ENCODE results near the gene GCFC2. TPM values are rescaled to one million over a fixed set of nuclear protein-coding genes. Genes with fewer than 3 reads are reported as not detected.

The GCFC2 gene
- total RNA-seq, 2 donors from 2014 or later = 10.0 to 13.5 TPM

- Histone ChIP-seq H3K4me3 (no peak overlapping the region), H3K27me3 (no peaks in the 10 kb centered on the region), H3K4me1 (no peaks in the 10 kb centered on the region), H3K36me3 (no peaks in the 10 kb centered on the region), H3K27ac (no peak overlapping the region), H3K9ac (ENCODE audit: low read depth in 2 of 2, low read length in 2 of 2) (no peak overlapping the region), H3K9me3 (no peaks in the 10 kb centered on the region)
- no peak for DNase-seq
- intact Hi-C loops (cut with DNase I) = no loop called here
- no peak for TF ChIP-seq CTCF (IDR thresholded peaks at IDR 0.05)
Measured at GRCh38 chr2:75666911-75667310, 43.8 kb downstream of the GCFC2 start.

- intact Hi-C loops (cut with DNase I) = no loop called here
- no peaks in the 10 kb centered on the region for H3K27me3 ChIP-seq
- H3K36me3 ChIP-seq = no peaks in the 10 kb centered on the region
- no peaks in the 10 kb centered on the region for H3K9me3 ChIP-seq
- H3K4me3 ChIP-seq = no peak overlapping the region
- no peak overlapping the region for H3K27ac ChIP-seq
- DNase-seq = no peak
- H3K9ac ChIP-seq (ENCODE audit: low read depth in 2 of 2, low read length in 2 of 2) = no peak overlapping the region
- TF ChIP-seq CTCF (IDR thresholded peaks at IDR 0.05) = no peak
- no peaks in the 10 kb centered on the region for H3K4me1 ChIP-seq
Measured at GRCh38 chr2:75657798-75658197, 52.9 kb downstream of the GCFC2 start.

- Histone ChIP-seq H3K27ac (no peak overlapping the region), H3K9ac (ENCODE audit: low read depth in 2 of 2, low read length in 2 of 2) (no peak overlapping the region), H3K27me3 (no peaks in the 10 kb centered on the region), H3K4me1 (no peaks in the 10 kb centered on the region), H3K36me3 (no peaks in the 10 kb centered on the region), H3K9me3 (no peaks in the 10 kb centered on the region), H3K4me3 (no peak overlapping the region)
- intact Hi-C loops (cut with DNase I) = no loop called here
- DNase-seq = no peak
- TF ChIP-seq CTCF (IDR thresholded peaks at IDR 0.05) = no peak
Measured at GRCh38 chr2:75656563-75656962, 54.2 kb downstream of the GCFC2 start.

GRCh38 chr2:75655861-75656260 lies 54.9 kb downstream of the GCFC2 start:
- H3K9me3 ChIP-seq = no peaks in the 10 kb centered on the region
- TF ChIP-seq CTCF (IDR thresholded peaks at IDR 0.05) = no peak
- no peaks in the 10 kb centered on the region for H3K27me3 ChIP-seq
- no peaks in the 10 kb centered on the region for H3K36me3 ChIP-seq
- H3K4me1 ChIP-seq = no peaks in the 10 kb centered on the region
- no peak overlapping the region for H3K9ac ChIP-seq (ENCODE audit: low read depth in 2 of 2, low read length in 2 of 2)
- DNase-seq = no peak
- H3K27ac ChIP-seq = no peak overlapping the region
- intact Hi-C loops (cut with DNase I) = no loop called here
- H3K4me3 ChIP-seq = no peak overlapping the region

- H3K9ac ChIP-seq (ENCODE audit: low read depth in 2 of 2, low read length in 2 of 2) = no peak overlapping the region
- intact Hi-C loops (cut with DNase I) = no loop called here
- no peak for DNase-seq
Measured at GRCh38 chr2:75654012-75654411, 56.7 kb downstream of the GCFC2 start.

More at GRCh38 chr2:75654012-75654411, 56.7 kb downstream of the GCFC2 start:
- no peaks in the 10 kb centered on the region for H3K4me1 ChIP-seq
- no peaks in the 10 kb centered on the region for H3K27me3 ChIP-seq
- TF ChIP-seq CTCF (IDR thresholded peaks at IDR 0.05) = no peak
- H3K4me3 ChIP-seq = no peak overlapping the region
- H3K36me3 ChIP-seq = no peaks in the 10 kb centered on the region
- no peaks in the 10 kb centered on the region for H3K9me3 ChIP-seq
- H3K27ac ChIP-seq = no peak overlapping the region

All from colonic mucosa (tissue), 4 donors.